ENCODE measurements around the gene AGA.

The AGA gene

GRCh38 chr4:177385576-177386277 is 56.5 kb downstream of the AGA start:
- Histone ChIP-seq H3K27me3 (ENCODE audit: low read depth, low read length) (no peaks in the 10 kb centered on the region), H3K27ac (ENCODE audit: low read length) (no peak overlapping the region), H3K9me3 (ENCODE audit: control insufficient read depth in 1 of 2, low read length in 2 of 2) (no peaks in the 10 kb centered on the region), H3K36me3 (ENCODE audit: control insufficient read depth in 1 of 2, insufficient read depth in 2 of 2, low read length in 2 of 2) (no peaks in the 10 kb centered on the region), H3K4me3 (ENCODE audit: low read depth in 1 of 2, low read length in 2 of 2) (no peak overlapping the region), H3K4me1 (ENCODE audit: control insufficient read depth in 1 of 2, insufficient read depth in 2 of 2, low read length in 2 of 2) (peaks cover 0 to 2% of the 10 kb centered on the region in 2 donors)

- no peaks in the 10 kb centered on the region for H3K36me3 ChIP-seq (ENCODE audit: control insufficient read depth in 1 of 2, insufficient read depth in 2 of 2, low read length in 2 of 2)
- peaks cover 0 to 2% of the 10 kb centered on the region in 2 donors for H3K4me1 ChIP-seq (ENCODE audit: control insufficient read depth in 1 of 2, insufficient read depth in 2 of 2, low read length in 2 of 2)
- no peak overlapping the region for H3K4me3 ChIP-seq (ENCODE audit: low read depth in 1 of 2, low read length in 2 of 2)
- no peaks in the 10 kb centered on the region for H3K9me3 ChIP-seq (ENCODE audit: control insufficient read depth in 1 of 2, low read length in 2 of 2)
- H3K27me3 ChIP-seq (ENCODE audit: low read depth, low read length) = no peaks in the 10 kb centered on the region
- H3K27ac ChIP-seq (ENCODE audit: low read length) = no peak overlapping the region
These were observed 57.3 kb downstream of the AGA start for GRCh38 chr4:177384856-177385397.

GRCh38 chr4:177381762-177382310 is 60.4 kb downstream of the AGA start:
- no peak overlapping the region for H3K27ac ChIP-seq (ENCODE audit: low read length)
- peaks cover 0 to 2% of the 10 kb centered on the region in 2 donors for H3K4me1 ChIP-seq (ENCODE audit: control insufficient read depth in 1 of 2, insufficient read depth in 2 of 2, low read length in 2 of 2)
- H3K27me3 ChIP-seq (ENCODE audit: low read depth, low read length) = no peaks in the 10 kb centered on the region
- H3K9me3 ChIP-seq (ENCODE audit: control insufficient read depth in 1 of 2, low read length in 2 of 2) = no peaks in the 10 kb centered on the region
- no peaks in the 10 kb centered on the region for H3K36me3 ChIP-seq (ENCODE audit: control insufficient read depth in 1 of 2, insufficient read depth in 2 of 2, low read length in 2 of 2)
- H3K4me3 ChIP-seq (ENCODE audit: low read depth in 1 of 2, low read length in 2 of 2) = no peak overlapping the region
